Activated CD8-positive, alpha-beta T cell treated with anti-CD3 and anti-CD28 coated beads for 36 hours (primary cell): ENCODE data around the gene OR2H1. TPM values are rescaled to one million over a fixed set of nuclear protein-coding genes. Genes with fewer than 3 reads are reported as not detected.

Experiments
- ATAC-seq: fragments of 200-7000 bp; cut with Tn5 transposase; one replicate; pipeline ENCODE4 v1.10.0; 2021; ENCODE audit warnings: mild to moderate bottlenecking, moderate library complexity
- CTCF ChIA-PET: fragments of 350-600 bp; sonication (Branson Sonifier 250); formaldehyde crosslinking; loops from one replicate; lab custom pipeline; 2021; ENCODE audit warnings: antibody characterized with exemption; lab: Charles Lee
- POLR2A ChIA-PET: fragments of 350-600 bp; sonication (Branson Sonifier 250); formaldehyde crosslinking; loops from one replicate; lab custom pipeline; 2021; ENCODE audit warnings: antibody characterized with exemption; lab: Charles Lee
- DNase-seq: peaks from one replicate; pipeline ENCODE4 v3.0.0-alpha.2; 2020
- H3K27ac Mint-ChIP-seq: one replicate; pipeline ENCODE4 v1.8.0; 2021; ENCODE audit warnings: mild to moderate bottlenecking, mixed read lengths
- H3K27me3 Mint-ChIP-seq: one replicate; pipeline ENCODE4 v1.8.0; 2021; ENCODE audit warnings: mixed read lengths
- H3K36me3 Mint-ChIP-seq: one replicate; pipeline ENCODE4 v1.8.0; 2021; ENCODE audit warnings: low read depth, mixed read lengths
- H3K4me1 Mint-ChIP-seq: one replicate; pipeline ENCODE4 v1.8.0; 2021; ENCODE audit warnings: low read depth, mixed read lengths
- H3K4me3 Mint-ChIP-seq: one replicate; pipeline ENCODE4 v1.8.0; 2021; ENCODE audit warnings: mild to moderate bottlenecking, moderate library complexity, mixed read lengths
- H3K9me3 Mint-ChIP-seq: one replicate; pipeline ENCODE4 v1.8.0; 2021; ENCODE audit warnings: mixed read lengths
- intact Hi-C: fragments of 100-400 bp; cut with micrococcal nuclease; formaldehyde crosslinking; loops from one replicate; pipeline ENCODE4 v1.10.0; 2022
- total RNA-seq, 2 experiments: library from RNA; stranded (reverse); gene quantifications; one replicate each; pipeline ENCODE4 v1.2.3, GENCODE V29; 2021
- TF ChIP-seq, protein P1 (sequence below): fragments of 200-600 bp; IDR thresholded peaks from one replicate; pipeline ENCODE4 v1.8.0; 2022; ENCODE audit warnings: antibody characterized with exemption, mild to moderate bottlenecking

Gene OR2H1
- total RNA-seq, 2 experiments from 2014 or later = not detected

DNA sequence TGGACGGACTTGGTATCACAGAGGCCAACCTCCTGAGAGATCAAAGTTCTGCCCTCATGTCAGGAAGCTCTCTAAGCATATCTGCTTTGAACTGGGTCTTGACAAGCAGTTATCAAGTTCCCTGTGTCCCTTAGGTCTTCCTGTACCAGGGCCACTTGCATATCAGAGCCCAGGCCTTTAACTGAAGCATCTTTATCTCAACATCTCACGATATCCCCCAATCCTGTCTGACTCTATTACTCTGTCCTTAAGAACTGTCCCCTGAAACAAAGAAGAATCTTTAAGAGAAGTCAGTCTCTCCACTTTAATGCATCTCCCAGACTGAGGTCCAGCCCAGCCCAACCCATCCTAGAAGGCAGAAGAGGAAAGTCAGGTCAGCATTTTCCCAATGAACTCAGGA lies 22.6 kb downstream of the OR2H1 start:
- Mint-ChIP-seq H3K9me3 (no peaks in the 10 kb centered on the region), H3K36me3 (no peaks in the 10 kb centered on the region), H3K4me3 (no peak overlapping the region), H3K4me1 (no peaks in the 10 kb centered on the region), H3K27me3 (peaks cover 1% of the 10 kb centered on the region), H3K27ac (no peak overlapping the region)
- ATAC-seq (no peak), DNase-seq (no peak)
- TF ChIP-seq, protein P1, sequence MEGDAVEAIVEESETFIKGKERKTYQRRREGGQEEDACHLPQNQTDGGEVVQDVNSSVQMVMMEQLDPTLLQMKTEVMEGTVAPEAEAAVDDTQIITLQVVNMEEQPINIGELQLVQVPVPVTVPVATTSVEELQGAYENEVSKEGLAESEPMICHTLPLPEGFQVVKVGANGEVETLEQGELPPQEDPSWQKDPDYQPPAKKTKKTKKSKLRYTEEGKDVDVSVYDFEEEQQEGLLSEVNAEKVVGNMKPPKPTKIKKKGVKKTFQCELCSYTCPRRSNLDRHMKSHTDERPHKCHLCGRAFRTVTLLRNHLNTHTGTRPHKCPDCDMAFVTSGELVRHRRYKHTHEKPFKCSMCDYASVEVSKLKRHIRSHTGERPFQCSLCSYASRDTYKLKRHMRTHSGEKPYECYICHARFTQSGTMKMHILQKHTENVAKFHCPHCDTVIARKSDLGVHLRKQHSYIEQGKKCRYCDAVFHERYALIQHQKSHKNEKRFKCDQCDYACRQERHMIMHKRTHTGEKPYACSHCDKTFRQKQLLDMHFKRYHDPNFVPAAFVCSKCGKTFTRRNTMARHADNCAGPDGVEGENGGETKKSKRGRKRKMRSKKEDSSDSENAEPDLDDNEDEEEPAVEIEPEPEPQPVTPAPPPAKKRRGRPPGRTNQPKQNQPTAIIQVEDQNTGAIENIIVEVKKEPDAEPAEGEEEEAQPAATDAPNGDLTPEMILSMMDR = no peak
- POLR2A ChIA-PET = no interaction called here
- CTCF ChIA-PET = interaction anchor here (1.6 kb wide), 1 partner anchor 174 kb away, joined by 3 read pairs; no protein-coding TSS in a partner anchor
- intact Hi-C loops = no loop called here

DNA sequence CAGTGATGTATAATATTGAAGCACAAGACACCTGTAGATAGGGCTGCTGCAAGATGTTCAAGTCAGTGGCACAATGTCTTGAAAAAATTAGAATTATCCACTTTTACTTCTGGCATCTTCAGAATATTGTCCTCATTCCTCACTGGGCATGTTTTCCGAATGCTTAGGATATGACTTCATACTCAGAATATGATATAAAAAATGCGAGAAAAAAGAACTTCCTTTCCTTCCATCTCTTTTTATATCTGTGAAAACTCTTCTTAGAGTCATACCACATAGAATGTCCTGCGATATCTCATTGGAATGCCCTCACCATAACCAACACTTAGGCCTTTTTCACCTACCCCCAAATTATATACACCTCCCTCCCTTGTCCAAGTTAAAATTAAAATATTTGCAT lies 26.2 kb downstream of the OR2H1 start:
- intact Hi-C loops = no loop called here
- Mint-ChIP-seq H3K36me3 (no peaks in the 10 kb centered on the region), H3K4me1 (no peaks in the 10 kb centered on the region), H3K27ac (no peak overlapping the region), H3K9me3 (no peaks in the 10 kb centered on the region), H3K27me3 (peaks cover 7% of the 10 kb centered on the region), H3K4me3 (no peak overlapping the region)
- TF ChIP-seq, protein P1 = no peak
- ChIA-PET CTCF (no interaction called here), POLR2A (no interaction called here)
- no peak for DNase-seq
- no peak for ATAC-seq

DNA sequence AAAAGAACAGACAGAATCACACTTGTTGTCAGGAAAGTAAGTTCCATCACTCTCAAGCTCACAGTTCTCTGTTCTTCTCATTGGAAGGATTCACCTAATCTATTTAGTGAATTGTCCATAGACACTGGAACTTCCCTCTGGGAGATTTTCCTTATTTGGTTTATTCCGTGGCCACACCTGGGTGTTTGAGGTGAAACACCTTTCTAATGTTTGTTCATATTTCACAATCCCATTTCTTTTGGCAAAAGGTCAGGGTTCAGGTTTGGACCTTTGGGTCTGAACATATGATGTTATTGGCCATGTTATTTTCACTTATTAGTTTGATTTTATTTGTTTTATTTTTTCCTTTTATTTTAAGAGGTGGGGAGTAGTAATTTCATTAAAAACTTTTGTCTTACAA lies 26.8 kb downstream of the OR2H1 start:
- Mint-ChIP-seq H3K4me1 (no peaks in the 10 kb centered on the region), H3K36me3 (no peaks in the 10 kb centered on the region), H3K27me3 (peaks cover 9% of the 10 kb centered on the region), H3K4me3 (no peak overlapping the region), H3K27ac (no peak overlapping the region), H3K9me3 (no peaks in the 10 kb centered on the region)
- intact Hi-C loops = no loop called here
- ChIA-PET CTCF (no interaction called here), POLR2A (no interaction called here)
- no peak for DNase-seq
- ATAC-seq = no peak
- TF ChIP-seq, protein P1 = no peak

DNA sequence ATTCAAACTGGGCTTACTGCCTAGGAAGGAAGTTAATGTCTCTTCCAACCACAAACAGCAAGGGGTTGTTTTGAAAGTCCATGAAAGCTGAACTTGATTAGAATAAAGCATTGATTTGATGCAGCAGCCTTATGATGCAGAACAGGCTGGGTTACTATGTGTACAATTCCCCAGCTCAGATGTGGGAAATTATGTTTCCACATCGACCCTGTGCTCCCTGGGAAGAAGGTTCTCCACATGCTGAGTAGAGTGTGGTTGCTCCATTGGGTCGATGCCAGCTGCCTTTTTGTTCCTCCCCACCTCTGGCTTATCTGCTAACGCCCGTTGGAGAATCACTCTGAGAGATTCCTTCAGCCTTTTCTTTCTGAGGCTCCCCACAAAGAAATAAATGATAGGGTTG lies 29.6 kb downstream of the OR2H1 start:
- H3K9me3 Mint-ChIP-seq = no peaks in the 10 kb centered on the region
- TF ChIP-seq, protein P1 = no peak
- H3K27me3 Mint-ChIP-seq = peaks cover 16% of the 10 kb centered on the region
- H3K27ac Mint-ChIP-seq = no peak overlapping the region
- intact Hi-C loops = no loop called here
- H3K4me1 Mint-ChIP-seq = no peaks in the 10 kb centered on the region
- ATAC-seq (no peak), DNase-seq (no peak)
- H3K4me3 Mint-ChIP-seq = no peak overlapping the region
- POLR2A ChIA-PET = interaction anchor here (1.1 kb wide), 1 partner anchor 9 kb away, joined by 4 read pairs; no protein-coding TSS in a partner anchor
- CTCF ChIA-PET = no interaction called here
- no peaks in the 10 kb centered on the region for H3K36me3 Mint-ChIP-seq

DNA sequence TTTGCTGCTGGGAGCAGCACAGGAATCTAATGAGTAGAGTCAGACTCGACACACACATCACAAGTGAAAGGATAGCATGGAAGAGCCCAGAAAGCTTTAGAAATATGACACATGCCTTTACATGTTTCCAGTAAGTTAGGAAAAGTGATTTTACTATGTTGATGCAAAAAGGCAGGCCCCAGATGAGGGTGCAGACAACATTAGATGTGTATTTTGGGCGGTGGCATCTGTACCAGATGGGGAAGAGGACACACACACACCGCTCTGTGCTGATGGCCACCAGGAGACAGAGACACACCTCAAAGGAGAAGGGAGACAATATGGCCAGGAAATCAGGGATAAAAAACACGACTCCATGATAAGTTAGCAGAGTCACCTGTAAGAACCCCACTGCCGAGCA lies 30.2 kb downstream of the OR2H1 start:
- intact Hi-C loops = no loop called here
- no peak for DNase-seq
- no peak for ATAC-seq

More for the DNA sequence above, 30.2 kb downstream of the OR2H1 start:
- no peaks in the 10 kb centered on the region for H3K4me1 Mint-ChIP-seq
- H3K4me3 Mint-ChIP-seq = no peak overlapping the region
- no peaks in the 10 kb centered on the region for H3K9me3 Mint-ChIP-seq
- no peaks in the 10 kb centered on the region for H3K36me3 Mint-ChIP-seq
- TF ChIP-seq, protein P1 = no peak
- H3K27me3 Mint-ChIP-seq = peaks cover 15% of the 10 kb centered on the region
- ChIA-PET POLR2A (no interaction called here), CTCF (no interaction called here)
- H3K27ac Mint-ChIP-seq = no peak overlapping the region
